ENCODE data around the gene CCSER1.
"Not testable (repeated sequence)": the region's sequence is repeated elsewhere in the genome, so short reads cannot be mapped to it uniquely, and the experiment has no call there.

The CCSER1 gene

GRCh38 chr4:91118597-91118996 is 991.4 kb downstream of the CCSER1 start:
- TF ChIP-seq CTCF (IDR thresholded peaks at IDR 0.05): no peak
- no peaks in the 10 kb centered on the region for H3K27me3 Mint-ChIP-seq (ENCODE audit: low read depth, poor library complexity)
- H3K9me3 Mint-ChIP-seq: no peaks in the 10 kb centered on the region
- no peak overlapping the region for H3K4me3 Mint-ChIP-seq
- no peak for DNase-seq
- H3K27ac Mint-ChIP-seq: no peak overlapping the region
- H3K4me1 Mint-ChIP-seq: no peaks in the 10 kb centered on the region
- H3K36me3 Mint-ChIP-seq (ENCODE audit: low read depth): no peaks in the 10 kb centered on the region

GRCh38 chr4:91123742-91124141 is 996.5 kb downstream of the CCSER1 start:
- H3K27ac Mint-ChIP-seq: no peak overlapping the region
- DNase-seq: no peak
- no peaks in the 10 kb centered on the region for H3K9me3 Mint-ChIP-seq
- no peaks in the 10 kb centered on the region for H3K27me3 Mint-ChIP-seq (ENCODE audit: low read depth, poor library complexity)
- TF ChIP-seq CTCF (IDR thresholded peaks at IDR 0.05): no peak
- H3K4me1 Mint-ChIP-seq: peaks cover 14% of the 10 kb centered on the region
- no peak overlapping the region for H3K4me3 Mint-ChIP-seq
- no peaks in the 10 kb centered on the region for H3K36me3 Mint-ChIP-seq (ENCODE audit: low read depth)

- no peak for DNase-seq
- H3K36me3 Mint-ChIP-seq (ENCODE audit: low read depth): no peaks in the 10 kb centered on the region
- H3K4me1 Mint-ChIP-seq: peaks cover 14% of the 10 kb centered on the region
- no peak for TF ChIP-seq CTCF (IDR thresholded peaks at IDR 0.05)
- H3K4me3 Mint-ChIP-seq: no peak overlapping the region
- H3K27me3 Mint-ChIP-seq (ENCODE audit: low read depth, poor library complexity): no peaks in the 10 kb centered on the region
- H3K27ac Mint-ChIP-seq: no peak overlapping the region
- H3K9me3 Mint-ChIP-seq: no peaks in the 10 kb centered on the region
Measured at GRCh38 chr4:91127192-91127591, 1000.0 kb downstream of the CCSER1 start.

GRCh38 chr4:91127831-91128230 is 1000.6 kb downstream of the CCSER1 start:
- H3K9me3 Mint-ChIP-seq: no peaks in the 10 kb centered on the region
- peak overlapping the region; percentile 37 for H3K27ac Mint-ChIP-seq
- no peak for DNase-seq
- peaks cover 14% of the 10 kb centered on the region for H3K4me1 Mint-ChIP-seq
- H3K36me3 Mint-ChIP-seq (ENCODE audit: low read depth): no peaks in the 10 kb centered on the region
- no peak overlapping the region for H3K4me3 Mint-ChIP-seq
- no peak for TF ChIP-seq CTCF (IDR thresholded peaks at IDR 0.05)
- H3K27me3 Mint-ChIP-seq (ENCODE audit: low read depth, poor library complexity): no peaks in the 10 kb centered on the region

GRCh38 chr4:91128519-91128918 is 1001.3 kb downstream of the CCSER1 start:
- H3K4me3 Mint-ChIP-seq: no peak overlapping the region
- no peaks in the 10 kb centered on the region for H3K36me3 Mint-ChIP-seq (ENCODE audit: low read depth)
- peaks cover 14% of the 10 kb centered on the region for H3K4me1 Mint-ChIP-seq
- no peak for DNase-seq
- H3K9me3 Mint-ChIP-seq: no peaks in the 10 kb centered on the region
- TF ChIP-seq CTCF (IDR thresholded peaks at IDR 0.05): no peak
- H3K27me3 Mint-ChIP-seq (ENCODE audit: low read depth, poor library complexity): no peaks in the 10 kb centered on the region
- no peak overlapping the region for H3K27ac Mint-ChIP-seq

GRCh38 chr4:91147067-91147466 is 1019.9 kb downstream of the CCSER1 start:
- no peak for DNase-seq
- H3K27ac Mint-ChIP-seq: no peak overlapping the region
- no peaks in the 10 kb centered on the region for H3K4me1 Mint-ChIP-seq
- no peak overlapping the region for H3K4me3 Mint-ChIP-seq
- peaks cover 6% of the 10 kb centered on the region for H3K36me3 Mint-ChIP-seq (ENCODE audit: low read depth)
- H3K27me3 Mint-ChIP-seq (ENCODE audit: low read depth, poor library complexity): peaks cover 6% of the 10 kb centered on the region
- peaks cover 45% of the 10 kb centered on the region for H3K9me3 Mint-ChIP-seq
- TF ChIP-seq CTCF (IDR thresholded peaks at IDR 0.05): no peak

- H3K9me3 Mint-ChIP-seq: peaks cover 51% of the 10 kb centered on the region
- not testable (repeated sequence) for H3K36me3 Mint-ChIP-seq (ENCODE audit: low read depth); H3K27me3 Mint-ChIP-seq (ENCODE audit: low read depth, poor library complexity); H3K27ac Mint-ChIP-seq; DNase-seq; H3K4me3 Mint-ChIP-seq; H3K4me1 Mint-ChIP-seq
Measured at GRCh38 chr4:91154041-91154440, 1026.8 kb downstream of the CCSER1 start.

- not testable (repeated sequence) for H3K4me3 Mint-ChIP-seq; H3K27ac Mint-ChIP-seq; DNase-seq; H3K4me1 Mint-ChIP-seq; H3K36me3 Mint-ChIP-seq (ENCODE audit: low read depth); H3K27me3 Mint-ChIP-seq (ENCODE audit: low read depth, poor library complexity)
- H3K9me3 Mint-ChIP-seq: peaks cover 27% of the 10 kb centered on the region
Measured at GRCh38 chr4:91167864-91168653, 1040.9 kb downstream of the CCSER1 start.

All from nephron progenitor cell (in vitro differentiated cells).